ENCODE data around the gene ADGRE2.

GRCh38 chr19:14764401-14764800, 14.0 kb downstream of the ADGRE2 start:
- TF ChIP-seq, protein P1, sequence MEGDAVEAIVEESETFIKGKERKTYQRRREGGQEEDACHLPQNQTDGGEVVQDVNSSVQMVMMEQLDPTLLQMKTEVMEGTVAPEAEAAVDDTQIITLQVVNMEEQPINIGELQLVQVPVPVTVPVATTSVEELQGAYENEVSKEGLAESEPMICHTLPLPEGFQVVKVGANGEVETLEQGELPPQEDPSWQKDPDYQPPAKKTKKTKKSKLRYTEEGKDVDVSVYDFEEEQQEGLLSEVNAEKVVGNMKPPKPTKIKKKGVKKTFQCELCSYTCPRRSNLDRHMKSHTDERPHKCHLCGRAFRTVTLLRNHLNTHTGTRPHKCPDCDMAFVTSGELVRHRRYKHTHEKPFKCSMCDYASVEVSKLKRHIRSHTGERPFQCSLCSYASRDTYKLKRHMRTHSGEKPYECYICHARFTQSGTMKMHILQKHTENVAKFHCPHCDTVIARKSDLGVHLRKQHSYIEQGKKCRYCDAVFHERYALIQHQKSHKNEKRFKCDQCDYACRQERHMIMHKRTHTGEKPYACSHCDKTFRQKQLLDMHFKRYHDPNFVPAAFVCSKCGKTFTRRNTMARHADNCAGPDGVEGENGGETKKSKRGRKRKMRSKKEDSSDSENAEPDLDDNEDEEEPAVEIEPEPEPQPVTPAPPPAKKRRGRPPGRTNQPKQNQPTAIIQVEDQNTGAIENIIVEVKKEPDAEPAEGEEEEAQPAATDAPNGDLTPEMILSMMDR (IDR thresholded peaks at IDR 0.05), result no peak
- TF ChIP-seq POLR2A (IDR thresholded peaks at IDR 0.05; ENCODE audit: low read depth) (no peak), POLR2AphosphoS5 (IDR thresholded peaks at IDR 0.05) (no peak), EP300 (IDR thresholded peaks at IDR 0.05) (no peak)
